GM18873 (cell line): ENCODE data around the gene SETD1A.
"Not testable (repeated sequence)": the region's sequence is repeated elsewhere in the genome, so short reads cannot be mapped to it uniquely, and the experiment has no call there.

ENCODE experiments used
- ATAC-seq: cut with Tn5 transposase; IDR thresholded peaks from one replicate; pipeline ENCODE4 v1.9.1; 2021; ENCODE audit warnings: mild to moderate bottlenecking, moderate library complexity, moderate number of reproducible peaks; ENCODE audit not compliant: unreplicated experiment, low FRiP score

Gene SETD1A

GRCh38 chr16:30928390-30928789 is 29.2 kb upstream of the SETD1A start:
- no peak for ATAC-seq

DNA sequence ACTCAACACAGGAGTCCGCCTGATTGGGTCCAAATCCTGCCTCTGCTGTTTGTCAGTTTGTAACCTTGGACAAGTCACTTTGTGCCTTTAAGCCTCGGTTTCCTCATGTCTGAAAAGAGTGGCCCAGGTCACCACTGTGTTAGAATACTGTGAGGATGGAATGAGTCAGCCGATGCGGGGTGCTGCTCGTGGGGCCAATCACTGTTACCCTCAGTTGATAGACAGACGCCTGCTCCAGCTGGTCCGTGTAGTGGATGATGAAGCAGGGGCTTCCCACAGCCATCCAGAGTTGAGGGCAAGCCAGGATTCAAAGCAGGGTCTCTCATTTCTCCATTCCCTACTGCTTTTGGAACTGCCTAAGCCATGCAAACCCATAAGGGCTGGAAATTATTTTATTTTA is 28.4 kb upstream of the SETD1A start:
- no peak for ATAC-seq

DNA sequence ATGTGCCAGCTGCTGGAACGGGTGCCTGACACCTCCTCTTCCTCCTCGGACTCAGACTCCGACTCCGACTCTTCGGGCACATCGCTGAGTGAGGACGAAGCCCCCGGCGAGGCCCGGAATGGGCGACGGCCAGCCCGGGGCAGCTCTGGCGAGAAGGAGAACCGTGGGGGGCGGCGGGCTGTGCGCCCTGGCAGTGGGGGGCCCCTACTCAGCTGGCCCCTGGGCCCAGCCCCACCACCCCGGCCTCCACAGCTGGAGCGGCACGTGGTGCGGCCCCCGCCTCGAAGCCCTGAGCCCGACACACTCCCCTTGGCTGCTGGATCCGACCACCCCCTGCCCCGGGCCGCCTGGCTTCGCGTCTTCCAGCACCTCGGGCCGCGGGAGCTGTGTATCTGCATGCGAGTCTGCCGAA is 27.4 kb upstream of the SETD1A start:
- no peak for ATAC-seq

GRCh38 chr16:30931068-30931650 is 26.4 kb upstream of the SETD1A start:
- no peak for ATAC-seq

DNA sequence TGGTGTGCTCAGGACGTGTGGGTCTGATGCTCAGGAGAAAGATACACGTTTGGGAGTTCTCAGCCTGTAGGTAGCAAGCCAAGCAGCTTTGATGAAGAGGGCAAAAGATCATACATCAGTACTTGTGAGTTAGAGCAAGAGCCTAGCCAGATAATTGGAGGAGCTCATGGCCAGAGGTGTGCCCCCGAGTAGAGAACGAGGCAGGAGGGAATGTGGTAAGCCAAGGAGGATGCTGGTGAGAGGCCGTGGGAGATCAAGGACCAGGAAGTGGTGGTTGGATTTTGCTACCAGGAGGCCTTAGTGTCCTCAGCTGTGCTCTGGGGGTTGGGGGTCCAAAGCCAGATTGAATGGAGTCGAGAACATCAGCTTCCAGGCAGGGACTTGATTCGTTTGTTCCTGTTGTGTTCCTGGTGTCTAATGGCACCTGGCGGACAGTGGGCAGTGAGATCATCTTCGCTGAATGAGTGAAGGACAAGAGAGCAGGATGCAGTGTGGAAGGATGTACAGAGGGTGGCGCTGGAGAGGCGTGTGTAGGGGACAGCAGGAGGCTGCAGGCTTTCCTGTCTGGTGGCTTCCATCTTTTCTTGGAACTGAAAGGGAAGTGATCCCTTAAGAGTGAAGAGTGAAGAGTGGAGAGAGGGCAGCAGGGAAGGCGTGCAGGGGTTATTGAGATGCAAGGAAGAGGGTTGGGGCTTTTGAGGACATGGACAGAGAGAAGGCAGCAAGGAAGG is 22.6 kb upstream of the SETD1A start:
- ATAC-seq: no peak

GRCh38 chr16:30937692-30938091 is 19.9 kb upstream of the SETD1A start:
- no peak for ATAC-seq

- ATAC-seq: not testable (repeated sequence)
Measured at GRCh38 chr16:30939571-30939970, 18.0 kb upstream of the SETD1A start.

DNA sequence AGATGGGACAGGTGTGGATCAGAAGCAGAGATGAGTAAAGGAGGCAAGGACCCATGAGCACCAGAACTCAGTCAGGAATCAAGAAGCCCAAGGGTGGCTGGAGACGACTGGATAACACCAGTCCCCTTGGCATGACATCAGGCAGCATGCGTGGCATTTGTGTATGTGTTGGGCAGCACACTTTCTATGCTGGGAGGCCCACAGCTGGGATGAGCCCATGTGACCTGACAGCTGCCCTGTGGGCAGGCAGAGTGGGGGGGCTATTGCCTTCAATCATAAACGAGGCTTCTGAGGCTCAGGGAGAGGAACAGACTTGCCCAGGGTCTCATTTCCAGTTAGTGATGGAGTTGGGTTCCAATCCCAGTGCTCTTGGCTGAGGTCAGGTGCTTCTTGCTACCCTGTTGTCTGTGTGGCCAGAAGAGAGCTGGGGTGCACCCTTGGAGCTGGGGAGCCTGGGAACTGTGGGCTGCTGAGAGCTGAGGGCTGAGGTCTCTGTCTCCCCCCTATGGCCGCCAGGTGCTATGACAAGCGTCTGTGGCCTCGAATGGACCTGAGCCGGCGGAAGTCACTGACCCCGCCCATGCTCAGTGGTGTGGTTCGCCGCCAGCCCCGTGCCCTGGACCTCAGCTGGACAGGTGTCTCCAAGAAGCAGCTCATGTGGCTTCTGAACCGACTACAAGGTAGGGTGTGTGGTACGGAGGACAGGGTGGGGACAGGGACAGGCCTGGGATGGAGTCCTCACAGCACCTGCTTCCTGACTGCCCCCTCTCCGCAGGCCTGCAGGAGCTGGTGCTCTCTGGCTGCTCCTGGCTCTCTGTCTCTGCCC is 15.7 kb upstream of the SETD1A start:
- peak; percentile 74 for ATAC-seq

DNA sequence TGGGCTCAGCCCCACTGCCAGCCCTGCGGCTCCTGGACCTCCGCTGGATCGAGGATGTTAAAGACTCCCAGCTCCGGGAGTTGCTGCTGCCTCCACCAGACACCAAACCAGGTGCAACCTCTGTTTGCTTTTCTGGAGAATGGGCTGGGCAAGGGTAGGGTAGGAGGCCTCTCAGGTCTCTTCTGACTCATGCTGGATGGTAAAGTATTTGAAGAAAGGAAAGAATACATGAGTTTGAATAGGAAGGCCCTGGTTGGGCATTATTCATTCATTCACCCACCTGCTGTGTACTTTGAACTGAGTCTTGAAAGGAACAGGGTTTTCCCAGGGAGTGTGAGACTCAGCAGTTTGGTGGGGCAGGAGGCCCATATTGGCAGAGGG is 15.1 kb upstream of the SETD1A start:
- no peak for ATAC-seq

DNA sequence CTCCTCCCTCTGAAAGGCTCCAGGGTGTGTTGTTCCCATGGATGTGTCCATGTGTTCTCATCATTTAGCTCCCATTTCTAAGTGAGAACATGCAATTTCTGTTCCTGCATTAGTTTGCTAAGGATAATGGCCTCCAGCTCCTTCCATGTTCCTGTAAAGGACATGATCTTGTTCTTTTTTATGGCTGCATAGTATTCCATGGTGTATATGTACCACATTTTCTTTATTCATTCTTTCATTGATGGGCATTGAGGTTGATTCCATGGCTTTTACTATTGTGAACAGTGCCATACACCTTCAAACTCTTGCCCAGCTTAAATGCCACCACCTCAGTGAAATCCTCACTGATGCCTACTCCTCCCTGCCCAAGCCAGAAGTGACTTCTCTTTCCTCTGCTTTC is 13.2 kb upstream of the SETD1A start:
- ATAC-seq: no peak

GRCh38 chr16:30946671-30947540 is 10.6 kb upstream of the SETD1A start:
- ATAC-seq: no peak

DNA sequence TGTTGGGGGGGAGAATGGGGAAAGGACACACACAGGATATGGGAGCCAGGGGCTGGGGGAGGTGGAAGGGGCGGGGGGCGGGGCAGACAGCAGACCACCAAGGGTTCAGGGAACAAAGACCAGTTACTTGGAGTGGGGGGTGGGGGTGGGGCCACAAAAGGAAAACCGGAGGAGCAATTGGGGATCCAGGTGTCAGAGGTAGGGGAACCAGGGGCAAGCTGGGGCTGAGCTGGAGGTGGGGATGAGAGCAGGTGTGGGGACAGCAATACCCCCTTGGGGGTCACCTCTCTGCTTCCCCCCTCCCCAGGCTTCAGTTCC is 10.1 kb upstream of the SETD1A start:
- ATAC-seq: no peak

GRCh38 chr16:30947859-30948666 is 9.5 kb upstream of the SETD1A start:
- ATAC-seq: no peak

GRCh38 chr16:30948667-30949649 is 8.6 kb upstream of the SETD1A start, which contains the start of gene ORAI3:
Gene ORAI3 (plus strand): TSS chr16:30949068. CDS start chr16:30949290, 222 bp downstream.
- ATAC-seq: peak; percentile 41

DNA sequence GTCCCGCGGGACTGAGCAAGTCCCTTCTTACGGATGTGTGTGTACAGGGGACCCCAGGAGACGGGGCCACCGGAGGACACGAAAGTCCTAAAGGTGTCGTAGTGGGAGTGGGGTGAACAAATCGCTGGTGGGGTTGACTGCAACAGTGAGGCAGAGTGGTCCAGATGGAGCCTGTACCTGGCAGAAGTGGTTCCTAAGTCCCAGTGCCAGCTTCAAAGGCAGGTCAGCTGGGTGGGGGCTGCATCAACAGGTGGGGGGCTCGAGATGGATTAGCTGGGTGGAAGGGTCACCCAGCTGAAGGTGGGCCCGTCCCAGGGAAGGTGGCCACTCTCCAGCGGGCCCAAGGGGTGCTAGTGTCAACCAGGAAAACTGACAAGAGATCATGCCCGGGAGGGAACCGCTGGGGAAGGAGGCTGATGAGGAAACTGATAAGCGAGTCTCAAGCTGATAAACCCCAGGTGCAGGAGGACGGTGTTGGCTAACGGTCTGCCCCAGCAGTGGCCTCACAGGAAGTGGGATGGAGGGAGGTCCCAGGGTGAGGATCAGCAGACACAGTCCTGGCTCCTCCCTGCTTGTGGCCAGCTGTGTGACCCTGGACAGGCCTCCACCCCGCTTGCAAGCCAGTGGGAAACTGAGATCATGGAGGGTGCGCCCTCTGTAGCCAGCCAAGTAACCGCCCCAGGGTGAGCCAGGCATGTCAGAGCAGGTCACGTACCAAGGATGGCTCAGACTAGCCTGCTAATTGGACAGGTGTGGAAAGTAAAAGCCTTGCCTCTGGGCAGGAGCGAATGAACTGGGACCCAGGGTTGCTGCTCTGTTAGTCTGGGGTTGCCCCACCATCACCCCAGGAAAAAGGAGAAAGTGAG is 7.7 kb upstream of the SETD1A start:
- peak; percentile 35 for ATAC-seq

DNA sequence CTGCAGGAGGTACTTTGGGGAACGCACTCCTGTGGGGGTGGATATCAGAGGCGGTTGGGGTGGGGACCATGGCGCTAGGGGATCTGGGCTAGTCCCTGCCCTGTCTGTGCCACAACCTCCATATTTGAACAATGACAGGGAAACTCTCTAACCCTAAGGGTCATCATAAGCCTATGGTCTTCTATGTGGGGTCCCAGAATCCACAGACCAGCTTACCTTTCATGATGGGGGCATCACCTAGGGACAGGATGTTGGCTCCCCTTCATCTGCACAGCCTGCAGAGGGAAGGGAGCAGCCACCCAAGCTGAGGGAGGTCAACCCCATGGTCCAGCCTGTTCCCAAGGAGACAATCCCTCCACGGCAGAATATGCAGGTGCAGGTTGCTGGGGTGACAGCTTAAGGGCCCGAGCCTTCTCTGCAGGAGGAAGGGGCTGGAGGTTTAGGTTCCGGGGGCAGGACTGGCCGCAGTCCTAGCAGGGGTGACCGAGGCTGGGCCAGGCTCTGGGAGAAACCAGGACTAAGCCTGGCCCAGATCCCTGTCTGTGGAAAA is 7.0 kb upstream of the SETD1A start:
- no peak for ATAC-seq

- ATAC-seq: no peak
Measured at GRCh38 chr16:30951193-30951592, 6.4 kb upstream of the SETD1A start.
